SK-N-SH treated with all-trans-retinoic acid at 6 μM for 48 hours (cell line): ENCODE measurements around the gene PLPP2.

ENCODE experiments used
- ATAC-seq: fragments of 200-7000 bp; cut with Tn5 transposase; 3 replicates; pipeline ENCODE4 v1.9.1; 2020; ENCODE audit warnings: mild to moderate bottlenecking, moderate library complexity
- ARNTL ChIP-seq: fragments of 450-650 bp; formaldehyde crosslinking; IDR thresholded peaks from 2 replicates; pipeline ENCODE4 v1.5.0; 2020; ENCODE audit warnings: low read depth, mild to moderate bottlenecking, moderate library complexity, borderline replicate concordance
- BACH2 ChIP-seq: fragments of 250-450 bp; sonication (Bioruptor Pico); IDR thresholded peaks from 2 replicates; pipeline ENCODE4 v1.9.0; 2021; ENCODE audit warnings: mild to moderate bottlenecking, borderline replicate concordance
- CSDC2 ChIP-seq: fragments of 250-450 bp; sonication (Bioruptor Pico); IDR thresholded peaks from 2 replicates; pipeline ENCODE4 v1.5.0; 2020; ENCODE audit warnings: mild to moderate bottlenecking, moderate library complexity
- CSRNP3 ChIP-seq: fragments of 250-450 bp; sonication (Bioruptor Pico); IDR thresholded peaks from 2 replicates; pipeline ENCODE4 v1.5.1; 2021; ENCODE audit warnings: mild to moderate bottlenecking, moderate library complexity
- ESRRG ChIP-seq: fragments of 250-450 bp; sonication (Bioruptor Pico); IDR thresholded peaks from 2 replicates; pipeline ENCODE4 v1.6.1; 2021; ENCODE audit warnings: mild to moderate bottlenecking
- GLIS3 ChIP-seq: fragments of 250-450 bp; sonication (Bioruptor Pico); IDR thresholded peaks from 2 replicates; pipeline ENCODE4 v1.5.0; 2020; ENCODE audit warnings: mild to moderate bottlenecking, moderate library complexity
- ISL1 ChIP-seq: fragments of 250-450 bp; sonication (Bioruptor Pico); IDR thresholded peaks from 2 replicates; pipeline ENCODE4 v2.1.2; 2022; ENCODE audit warnings: mild to moderate bottlenecking, moderate library complexity
- PATZ1 ChIP-seq: fragments of 250-450 bp; sonication (Bioruptor Pico); IDR thresholded peaks from 2 replicates; pipeline ENCODE4 v1.8.0; 2020; ENCODE audit warnings: mild to moderate bottlenecking, moderate library complexity, borderline replicate concordance
- POU6F1 ChIP-seq: fragments of 250-450 bp; sonication (Bioruptor Pico); IDR thresholded peaks from 2 replicates; pipeline ENCODE4 v1.8.0; 2021; ENCODE audit warnings: low read depth, mild to moderate bottlenecking, moderate library complexity, borderline replicate concordance
- PPARA ChIP-seq: fragments of 250-450 bp; sonication (Bioruptor Pico); IDR thresholded peaks from 2 replicates; pipeline ENCODE4 v1.5.0; 2020; ENCODE audit warnings: mild to moderate bottlenecking, borderline replicate concordance
- RARB ChIP-seq: fragments of 250-450 bp; sonication (Bioruptor Pico); IDR thresholded peaks from 2 replicates; pipeline ENCODE4 v1.8.0; 2021; ENCODE audit warnings: mild to moderate bottlenecking, moderate library complexity
- SNAI2 ChIP-seq: fragments of 250-450 bp; sonication (Bioruptor Pico); IDR thresholded peaks from 2 replicates; pipeline ENCODE4 v1.5.0; 2020; ENCODE audit warnings: mild to moderate bottlenecking, moderate library complexity
- TCF4 ChIP-seq: fragments of 250-450 bp; sonication (Bioruptor Pico); IDR thresholded peaks from 2 replicates; pipeline ENCODE4 v1.8.0; 2021; ENCODE audit warnings: mild to moderate bottlenecking, moderate library complexity, borderline replicate concordance
- TOX ChIP-seq: fragments of 250-450 bp; sonication (Bioruptor Pico); IDR thresholded peaks from 2 replicates; pipeline ENCODE4 v1.8.0; 2021; ENCODE audit warnings: mild to moderate bottlenecking, moderate library complexity, borderline replicate concordance
- TSHZ2 ChIP-seq: fragments of 250-450 bp; sonication (Bioruptor Pico); IDR thresholded peaks from 2 replicates; pipeline ENCODE4 v1.5.0; 2020; ENCODE audit warnings: mild to moderate bottlenecking, moderate library complexity
- ZC3H10 ChIP-seq: fragments of 250-450 bp; sonication (Bioruptor Pico); IDR thresholded peaks from 2 replicates; pipeline ENCODE4 v1.5.1; 2021; ENCODE audit warnings: mild to moderate bottlenecking, moderate library complexity
- ZFP3 ChIP-seq: fragments of 250-450 bp; sonication (Bioruptor Pico); IDR thresholded peaks from 2 replicates; pipeline ENCODE4 v1.5.0; 2020; ENCODE audit warnings: mild to moderate bottlenecking, moderate library complexity
- ZFP30 ChIP-seq: fragments of 450-650 bp; formaldehyde crosslinking; IDR thresholded peaks from 2 replicates; pipeline ENCODE4 v1.5.0; 2022; ENCODE audit warnings: mild to moderate bottlenecking, moderate library complexity
- ZNF565 ChIP-seq: fragments of 450-650 bp; formaldehyde crosslinking; conservative IDR thresholded peaks from 2 replicates; pipeline ENCODE4 v1.5.0; 2020; ENCODE audit warnings: low read depth, mild to moderate bottlenecking, moderate library complexity
- ZNF70 ChIP-seq: fragments of 450-650 bp; formaldehyde crosslinking; IDR thresholded peaks from 2 replicates; pipeline ENCODE4 v1.5.0; 2020; ENCODE audit warnings: mild to moderate bottlenecking, moderate library complexity
- ZNF8 ChIP-seq: fragments of 450-650 bp; formaldehyde crosslinking; IDR thresholded peaks from 2 replicates; pipeline ENCODE4 v1.5.0; 2020; ENCODE audit warnings: mild to moderate bottlenecking, moderate library complexity

The PLPP2 gene

GRCh38 chr19:339262-339887, 48.2 kb upstream of the PLPP2 start (continued):
- no peak for TF ChIP-seq PATZ1 (CRISPR knock-in tag)
- TF ChIP-seq PPARA (CRISPR knock-in tag), result no peak
- TF ChIP-seq BACH2 (CRISPR knock-in tag), result no peak
- TF ChIP-seq ISL1 (CRISPR knock-in tag), result no peak

GRCh38 chr19:338421-338820, 47.2 kb upstream of the PLPP2 start:
- ATAC-seq, result no peak
- no peak for TF ChIP-seq TSHZ2 (CRISPR knock-in tag)
- TF ChIP-seq RARB (CRISPR knock-in tag), result no peak
- no peak for TF ChIP-seq ZNF8
- TF ChIP-seq ESRRG (CRISPR knock-in tag), result no peak
- no peak for TF ChIP-seq BACH2 (CRISPR knock-in tag)
- TF ChIP-seq SNAI2 (CRISPR knock-in tag), result no peak
- no peak for TF ChIP-seq ZC3H10
- no peak for TF ChIP-seq CSDC2 (CRISPR knock-in tag)
- no peak for TF ChIP-seq ZNF565
- no peak for TF ChIP-seq ZFP30 (CRISPR knock-in tag)
- TF ChIP-seq TCF4, result no peak
- no peak for TF ChIP-seq ARNTL (CRISPR knock-in tag)
- no peak for TF ChIP-seq PPARA (CRISPR knock-in tag)
- no peak for TF ChIP-seq GLIS3
- no peak for TF ChIP-seq PATZ1 (CRISPR knock-in tag)
- no peak for TF ChIP-seq POU6F1 (CRISPR knock-in tag)
- TF ChIP-seq ZFP3, result no peak
- no peak for TF ChIP-seq TOX (CRISPR knock-in tag)
- TF ChIP-seq CSRNP3 (CRISPR knock-in tag), result no peak

GRCh38 chr19:336067-336614, 44.9 kb upstream of the PLPP2 start:
- no peak for TF ChIP-seq ZFP3
- TF ChIP-seq ZNF8, result no peak
- no peak for TF ChIP-seq GLIS3
- no peak for TF ChIP-seq SNAI2 (CRISPR knock-in tag)
- TF ChIP-seq ZNF70 (CRISPR knock-in tag), result no peak
- no peak for TF ChIP-seq ISL1 (CRISPR knock-in tag)
- TF ChIP-seq CSDC2 (CRISPR knock-in tag), result no peak
- TF ChIP-seq TCF4, result no peak
- TF ChIP-seq PATZ1 (CRISPR knock-in tag), result no peak
- no peak for TF ChIP-seq ZC3H10
- no peak for TF ChIP-seq POU6F1 (CRISPR knock-in tag)
- no peak for TF ChIP-seq BACH2 (CRISPR knock-in tag)
- TF ChIP-seq ZNF565, result no peak
- TF ChIP-seq TOX (CRISPR knock-in tag), result no peak
- no peak for ATAC-seq
